ENCODE measurements around the gene ADGRG7. TPM values are rescaled to one million over a fixed set of nuclear protein-coding genes. Genes with fewer than 3 reads are reported as not detected.
"Not testable (repeated sequence)": the region's sequence is repeated elsewhere in the genome, so short reads cannot be mapped to it uniquely, and the experiment has no call there.

Gene ADGRG7
- total RNA-seq, 1 donor from 2014 or later: not detected

- H3K27me3 Mint-ChIP-seq (ENCODE audit: insufficient read depth): peaks cover 3% of the 10 kb centered on the region
- peak overlapping the region; percentile 58 for H3K4me3 Mint-ChIP-seq
- H3K36me3 Mint-ChIP-seq (ENCODE audit: low read depth): peaks cover 2% of the 10 kb centered on the region
- H3K4me1 Mint-ChIP-seq (ENCODE audit: low read depth): peaks cover 36% of the 10 kb centered on the region
- peak overlapping the region; percentile 80 for H3K27ac Mint-ChIP-seq
- peaks cover 14% of the 10 kb centered on the region for H3K9me3 Mint-ChIP-seq
- intact Hi-C loops (cut with micrococcal nuclease): loop anchor here (1.0 to 2.0 kb wide), 3 partner anchors 14 to 716 kb away; no protein-coding TSS in a partner anchor
- peak; percentile 36 for DNase-seq (ENCODE audit: low spot score)
Measured at GRCh38 chr3:100665230-100665629, 55.8 kb downstream of the ADGRG7 start.

GRCh38 chr3:100666699-100667098 lies 57.3 kb downstream of the ADGRG7 start:
- Mint-ChIP-seq H3K4me1 (ENCODE audit: low read depth) (peaks cover 36% of the 10 kb centered on the region), H3K9me3 (peaks cover 27% of the 10 kb centered on the region)
- intact Hi-C loops (cut with micrococcal nuclease); H3K36me3 Mint-ChIP-seq (ENCODE audit: low read depth); H3K27ac Mint-ChIP-seq; DNase-seq (ENCODE audit: low spot score); H3K27me3 Mint-ChIP-seq (ENCODE audit: insufficient read depth); H3K4me3 Mint-ChIP-seq: not testable (repeated sequence)

GRCh38 chr3:100667316-100667715 lies 57.9 kb downstream of the ADGRG7 start:
- H3K27ac Mint-ChIP-seq; intact Hi-C loops (cut with micrococcal nuclease); H3K4me3 Mint-ChIP-seq; H3K36me3 Mint-ChIP-seq (ENCODE audit: low read depth); H3K27me3 Mint-ChIP-seq (ENCODE audit: insufficient read depth); DNase-seq (ENCODE audit: low spot score): not testable (repeated sequence)
- Mint-ChIP-seq H3K4me1 (ENCODE audit: low read depth) (peaks cover 36% of the 10 kb centered on the region), H3K9me3 (peaks cover 27% of the 10 kb centered on the region)

GRCh38 chr3:100670995-100671394 lies 61.6 kb downstream of the ADGRG7 start:
- H3K4me3 Mint-ChIP-seq; H3K27ac Mint-ChIP-seq; H3K4me1 Mint-ChIP-seq (ENCODE audit: low read depth); DNase-seq (ENCODE audit: low spot score); intact Hi-C loops (cut with micrococcal nuclease); H3K36me3 Mint-ChIP-seq (ENCODE audit: low read depth): not testable (repeated sequence)
- Mint-ChIP-seq H3K27me3 (ENCODE audit: insufficient read depth) (peaks cover 18% of the 10 kb centered on the region), H3K9me3 (peaks cover 27% of the 10 kb centered on the region)

GRCh38 chr3:100681496-100681895 lies 72.1 kb downstream of the ADGRG7 start:
- Mint-ChIP-seq H3K4me1 (ENCODE audit: low read depth) (no peaks in the 10 kb centered on the region), H3K9me3 (peaks cover 3% of the 10 kb centered on the region), H3K36me3 (ENCODE audit: low read depth) (no peaks in the 10 kb centered on the region), H3K27me3 (ENCODE audit: insufficient read depth) (peaks cover 13% of the 10 kb centered on the region), H3K27ac (no peak overlapping the region), H3K4me3 (no peak overlapping the region)
- DNase-seq (ENCODE audit: low spot score): no peak
- intact Hi-C loops (cut with micrococcal nuclease): no loop called here

GRCh38 chr3:100682056-100682853 lies 72.9 kb downstream of the ADGRG7 start:
- H3K9me3 Mint-ChIP-seq: peaks cover 3% of the 10 kb centered on the region
- peaks cover 9% of the 10 kb centered on the region for H3K27me3 Mint-ChIP-seq (ENCODE audit: insufficient read depth)
- intact Hi-C loops (cut with micrococcal nuclease): no loop called here
- H3K4me3 Mint-ChIP-seq: no peak overlapping the region
- DNase-seq (ENCODE audit: low spot score): no peak
- no peaks in the 10 kb centered on the region for H3K36me3 Mint-ChIP-seq (ENCODE audit: low read depth)
- no peaks in the 10 kb centered on the region for H3K4me1 Mint-ChIP-seq (ENCODE audit: low read depth)
- H3K27ac Mint-ChIP-seq: no peak overlapping the region

GRCh38 chr3:100682854-100683760 lies 73.7 kb downstream of the ADGRG7 start:
- H3K36me3 Mint-ChIP-seq (ENCODE audit: low read depth): no peaks in the 10 kb centered on the region
- DNase-seq (ENCODE audit: low spot score): no peak
- no peaks in the 10 kb centered on the region for H3K4me1 Mint-ChIP-seq (ENCODE audit: low read depth)
- intact Hi-C loops (cut with micrococcal nuclease): no loop called here
- H3K27ac Mint-ChIP-seq: no peak overlapping the region
- peaks cover 4% of the 10 kb centered on the region for H3K27me3 Mint-ChIP-seq (ENCODE audit: insufficient read depth)
- H3K4me3 Mint-ChIP-seq: no peak overlapping the region
- H3K9me3 Mint-ChIP-seq: peaks cover 3% of the 10 kb centered on the region

GRCh38 chr3:100693225-100693624 lies 83.8 kb downstream of the ADGRG7 start:
- Mint-ChIP-seq H3K27me3 (ENCODE audit: insufficient read depth) (peaks cover 21% of the 10 kb centered on the region), H3K4me1 (ENCODE audit: low read depth) (no peaks in the 10 kb centered on the region), H3K27ac (no peak overlapping the region), H3K36me3 (ENCODE audit: low read depth) (no peaks in the 10 kb centered on the region), H3K4me3 (no peak overlapping the region), H3K9me3 (peaks cover 3% of the 10 kb centered on the region)
- DNase-seq (ENCODE audit: low spot score): no peak
- intact Hi-C loops (cut with micrococcal nuclease): no loop called here

GRCh38 chr3:100695696-100696095 lies 86.3 kb downstream of the ADGRG7 start:
- Mint-ChIP-seq H3K4me1 (ENCODE audit: low read depth) (no peaks in the 10 kb centered on the region), H3K27me3 (ENCODE audit: insufficient read depth) (peaks cover 31% of the 10 kb centered on the region)
- intact Hi-C loops (cut with micrococcal nuclease): no loop called here

GRCh38 chr3:100696161-100696560 lies 86.8 kb downstream of the ADGRG7 start:
- intact Hi-C loops (cut with micrococcal nuclease): no loop called here
- no peak for DNase-seq (ENCODE audit: low spot score)
- H3K9me3 Mint-ChIP-seq: peaks cover 3% of the 10 kb centered on the region
- no peak overlapping the region for H3K4me3 Mint-ChIP-seq
- H3K36me3 Mint-ChIP-seq (ENCODE audit: low read depth): no peaks in the 10 kb centered on the region
- H3K4me1 Mint-ChIP-seq (ENCODE audit: low read depth): no peaks in the 10 kb centered on the region
- peaks cover 34% of the 10 kb centered on the region for H3K27me3 Mint-ChIP-seq (ENCODE audit: insufficient read depth)
- no peak overlapping the region for H3K27ac Mint-ChIP-seq

More at GRCh38 chr3:100695696-100696095, 86.3 kb downstream of the ADGRG7 start:
- peaks cover 3% of the 10 kb centered on the region for H3K9me3 Mint-ChIP-seq
- no peaks in the 10 kb centered on the region for H3K36me3 Mint-ChIP-seq (ENCODE audit: low read depth)
- no peak for DNase-seq (ENCODE audit: low spot score)
- H3K4me3 Mint-ChIP-seq: no peak overlapping the region
- no peak overlapping the region for H3K27ac Mint-ChIP-seq

GRCh38 chr3:100697172-100697571 lies 87.8 kb downstream of the ADGRG7 start:
- intact Hi-C loops (cut with micrococcal nuclease): no loop called here
- DNase-seq (ENCODE audit: low spot score): no peak
- Mint-ChIP-seq H3K36me3 (ENCODE audit: low read depth) (no peaks in the 10 kb centered on the region), H3K27ac (no peak overlapping the region), H3K9me3 (no peaks in the 10 kb centered on the region), H3K4me1 (ENCODE audit: low read depth) (no peaks in the 10 kb centered on the region), H3K4me3 (no peak overlapping the region), H3K27me3 (ENCODE audit: insufficient read depth) (peaks cover 34% of the 10 kb centered on the region)

GRCh38 chr3:100697723-100698285 lies 88.4 kb downstream of the ADGRG7 start:
- no peaks in the 10 kb centered on the region for H3K4me1 Mint-ChIP-seq (ENCODE audit: low read depth)
- H3K4me3 Mint-ChIP-seq: no peak overlapping the region
- no peaks in the 10 kb centered on the region for H3K36me3 Mint-ChIP-seq (ENCODE audit: low read depth)
- intact Hi-C loops (cut with micrococcal nuclease): loop anchor here (1.0 kb wide), 1 partner anchor 23 kb away; no protein-coding TSS in a partner anchor
- H3K27ac Mint-ChIP-seq: no peak overlapping the region
- H3K27me3 Mint-ChIP-seq (ENCODE audit: insufficient read depth): peaks cover 33% of the 10 kb centered on the region
- no peaks in the 10 kb centered on the region for H3K9me3 Mint-ChIP-seq
- no peak for DNase-seq (ENCODE audit: low spot score)

Measured in activated T-helper 1 cell treated with anti-CD3 and anti-CD28 coated beads, Interleukin-12 subunit alpha, Interleukin-12 subunit beta, Interleukin-2, Interleukin-4 antibody, amounts not matched to agents 30 ng/mL and 10 ng/mL and 1 ng/mL, durations not matched to agents 14 hours and 24 hours and 36 hours (primary cell).